NCI-H128 (cell line): ENCODE data around the gene HS6ST3.

ENCODE experiments used
- DNase-seq: peaks from one replicate; lab custom pipeline; 2025; ENCODE audit not compliant: unreplicated experiment; lab: John Stamatoyannopoulos, UW

HS6ST3 gene

GRCh38 chr13:96819375-96819774 is 729.5 kb downstream of the HS6ST3 start:
- no peak for DNase-seq

GRCh38 chr13:96821381-96821780 is 731.5 kb downstream of the HS6ST3 start:
- no peak for DNase-seq

DNA sequence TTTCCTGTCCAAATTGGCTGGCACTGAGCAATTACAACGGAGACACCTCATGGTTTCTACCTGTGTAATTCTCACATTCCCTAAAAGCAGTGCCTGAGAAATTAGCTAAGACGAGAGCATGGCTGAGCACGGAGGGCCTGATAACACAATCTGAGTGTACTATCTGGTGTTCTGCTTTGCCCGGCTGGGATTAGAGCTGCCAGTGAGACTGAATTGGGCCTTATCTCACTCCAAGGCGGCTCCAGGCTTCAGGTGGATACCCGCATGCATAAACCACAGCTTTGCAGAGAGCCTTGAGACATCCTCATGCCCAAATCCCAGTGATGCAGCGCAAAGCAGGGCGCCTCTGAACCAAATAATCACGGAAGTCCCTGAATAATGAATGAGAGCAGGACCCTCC is 732.1 kb downstream of the HS6ST3 start:
- DNase-seq, result no peak

DNA sequence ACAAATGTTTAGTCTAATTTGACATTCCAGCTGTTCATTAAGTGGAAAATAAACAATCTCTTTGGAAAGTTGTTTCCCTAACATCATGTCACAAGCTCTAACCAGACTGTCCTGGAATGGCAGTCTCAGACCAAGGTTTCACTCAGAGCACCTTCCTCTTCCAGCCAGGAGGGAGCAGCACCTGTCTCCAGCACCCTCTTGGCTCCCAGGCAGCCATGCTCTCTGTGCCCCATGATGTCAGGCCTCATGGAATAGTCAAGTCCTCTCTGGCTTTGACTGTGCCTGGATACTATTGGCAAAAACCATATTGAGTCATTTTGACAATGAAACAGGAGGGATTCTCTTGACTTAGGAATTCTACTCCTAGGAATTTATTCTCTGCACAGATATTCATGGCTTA is 733.0 kb downstream of the HS6ST3 start:
- no peak for DNase-seq

DNA sequence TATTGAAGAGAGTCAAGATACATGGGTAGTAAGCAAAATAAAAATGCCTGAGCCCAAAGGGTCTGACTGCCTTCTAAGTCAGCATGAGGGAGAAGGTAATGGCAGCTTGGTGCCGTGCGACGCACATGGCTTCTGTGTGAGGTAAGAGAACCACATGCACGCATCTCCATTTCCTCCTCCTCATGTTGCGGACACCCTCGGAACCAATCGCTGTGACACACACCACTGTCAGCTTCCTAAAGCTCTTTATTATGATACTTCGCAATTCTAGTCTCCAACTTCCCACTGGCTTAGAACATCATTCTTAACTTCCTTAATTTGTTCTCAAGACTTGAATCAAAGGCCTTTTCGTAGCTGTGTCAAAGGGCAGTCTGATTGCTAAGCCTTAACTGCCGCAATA is 734.2 kb downstream of the HS6ST3 start:
- DNase-seq, result no peak

DNA sequence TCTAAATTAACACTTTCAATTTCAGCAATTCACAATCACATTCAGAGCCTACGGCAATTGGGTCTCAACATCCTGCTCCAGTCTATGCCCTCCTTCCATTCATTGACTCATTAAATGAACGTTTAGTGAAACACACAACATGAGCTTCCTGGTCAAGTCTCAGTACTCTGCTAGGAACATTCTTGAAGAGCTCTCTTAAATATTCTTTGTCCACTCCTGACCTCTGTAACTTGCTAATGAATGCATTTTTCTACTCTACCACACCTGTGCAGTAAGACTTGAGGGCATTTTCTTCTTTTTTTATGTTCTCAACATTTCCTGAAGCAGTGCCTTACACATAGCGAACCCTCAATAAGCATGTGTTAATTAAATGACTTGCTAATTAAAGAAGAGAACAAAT is 735.7 kb downstream of the HS6ST3 start:
- no peak for DNase-seq

DNA sequence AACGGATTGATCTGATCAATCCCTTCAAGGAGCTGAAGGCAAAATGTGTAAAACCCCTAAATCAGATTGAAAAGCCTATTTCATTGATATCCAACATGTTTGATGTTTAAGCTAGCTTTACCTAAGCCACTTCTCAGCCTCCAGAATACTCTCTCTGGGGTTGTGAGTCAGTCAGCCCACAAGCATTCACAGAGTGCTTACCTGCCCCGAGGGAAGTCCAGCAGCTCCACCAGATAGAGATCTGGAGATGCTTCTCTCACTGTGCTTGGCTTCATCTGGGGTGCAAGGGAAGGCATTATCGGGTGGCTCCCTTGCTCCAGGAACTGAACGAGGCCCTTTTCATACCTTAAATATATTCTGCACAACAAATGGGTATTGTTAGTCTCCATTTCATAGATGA is 744.7 kb downstream of the HS6ST3 start:
- no peak for DNase-seq

DNA sequence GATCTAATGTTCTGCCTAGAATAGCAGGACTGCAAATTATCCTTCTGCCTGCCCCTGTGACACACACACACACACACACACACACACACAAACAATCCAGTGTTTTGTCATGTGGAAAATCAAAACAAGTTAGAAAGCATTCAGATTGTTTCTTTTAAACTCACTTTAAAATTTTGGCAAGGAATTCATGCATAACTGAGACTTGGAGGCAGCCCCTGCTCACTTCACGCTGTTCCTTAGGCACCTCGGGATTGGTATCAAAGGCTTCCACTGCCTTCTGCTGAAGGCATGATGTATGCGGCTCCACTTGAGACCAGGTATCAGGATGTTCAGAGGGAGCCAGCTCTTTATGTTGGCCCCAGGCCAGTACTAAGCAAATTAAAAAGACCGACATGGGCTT is 745.6 kb downstream of the HS6ST3 start:
- DNase-seq, result peak; percentile 14

GRCh38 chr13:96836733-96837132 is 746.8 kb downstream of the HS6ST3 start:
- no peak for DNase-seq

DNA sequence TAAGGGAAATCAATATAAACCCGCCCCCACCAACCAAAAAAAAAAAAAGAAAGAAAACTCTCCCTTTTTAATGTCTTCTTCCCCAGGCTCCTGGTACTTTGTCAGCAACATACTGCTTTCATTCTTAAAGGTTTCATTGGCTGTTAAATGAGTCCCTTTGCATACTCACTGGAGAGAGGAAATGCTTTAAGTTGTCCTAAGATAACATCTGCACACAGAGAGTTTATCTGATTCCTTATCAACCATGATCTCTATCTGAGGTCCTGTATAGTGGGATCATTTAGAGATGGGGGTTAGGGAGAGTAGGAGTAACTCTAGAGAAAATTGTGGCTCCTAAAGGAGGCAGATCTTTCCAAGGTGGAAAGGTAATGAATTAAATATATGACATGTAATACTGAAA is 747.9 kb downstream of the HS6ST3 start:
- no peak for DNase-seq

DNA sequence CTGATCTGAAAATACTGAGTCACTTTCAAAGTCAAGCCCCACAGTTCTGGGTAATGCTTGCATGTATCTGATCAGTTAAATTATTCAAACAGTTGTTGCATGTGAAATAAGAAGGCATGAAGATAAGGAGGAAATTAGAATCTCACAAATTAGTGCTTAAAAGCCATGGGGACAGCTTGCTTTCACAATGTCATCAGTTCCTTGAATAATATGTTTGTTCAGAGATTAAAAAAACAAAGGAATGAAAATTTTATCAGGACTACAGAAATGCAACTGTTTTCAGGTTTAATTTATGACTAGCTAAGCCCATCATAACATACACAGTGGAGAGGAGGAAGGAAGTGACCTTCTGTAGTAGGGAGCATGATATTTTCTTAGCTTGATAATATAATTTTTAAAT is 754.3 kb downstream of the HS6ST3 start:
- DNase-seq, result no peak

GRCh38 chr13:96844616-96845015 is 754.7 kb downstream of the HS6ST3 start:
- no peak for DNase-seq

- DNase-seq, result no peak
These were observed 758.4 kb downstream of the HS6ST3 start for GRCh38 chr13:96848286-96848685.

- no peak for DNase-seq
These were observed 759.2 kb downstream of the HS6ST3 start for GRCh38 chr13:96849091-96849490.

GRCh38 chr13:96850538-96851145 is 760.7 kb downstream of the HS6ST3 start:
- no peak for DNase-seq

- no peak for DNase-seq
These were observed 762.0 kb downstream of the HS6ST3 start for GRCh38 chr13:96851856-96852445.

DNA sequence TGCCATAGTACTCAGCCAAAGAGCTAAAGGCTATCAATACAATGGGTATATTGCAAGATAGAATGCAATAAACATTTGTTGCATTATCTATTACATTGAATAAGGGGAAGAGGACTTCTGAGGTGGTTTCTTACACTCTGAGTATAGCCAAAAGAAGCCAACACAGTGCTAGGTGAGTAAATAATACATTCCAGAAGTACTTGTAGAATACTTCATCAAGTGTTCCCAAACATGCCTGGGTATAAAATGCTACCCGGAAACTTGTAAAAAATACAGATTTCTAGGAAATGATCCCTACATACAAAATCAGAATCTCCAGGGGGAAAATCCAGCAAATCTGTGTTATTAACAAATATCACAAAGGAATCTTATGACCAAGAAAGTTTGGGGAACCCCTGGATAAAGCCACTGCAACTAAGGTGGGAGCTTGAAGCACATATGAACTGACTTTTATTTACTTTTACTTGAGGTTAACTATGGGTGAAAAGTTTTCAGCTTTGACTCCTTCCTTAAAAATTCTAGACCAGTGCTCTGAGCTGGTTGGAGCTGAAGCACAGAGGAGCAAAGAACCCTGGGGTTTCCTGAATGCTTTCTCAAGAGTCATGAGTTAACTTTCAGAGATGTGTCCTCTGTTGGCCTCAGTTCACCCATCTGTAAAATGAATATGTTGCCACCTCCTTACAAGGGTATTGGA is 768.4 kb downstream of the HS6ST3 start:
- DNase-seq, result no peak

- no peak for DNase-seq
These were observed 771.0 kb downstream of the HS6ST3 start for GRCh38 chr13:96860882-96861281.

GRCh38 chr13:96862093-96862492 is 772.2 kb downstream of the HS6ST3 start:
- no peak for DNase-seq

GRCh38 chr13:96862999-96863398 is 773.1 kb downstream of the HS6ST3 start:
- DNase-seq, result no peak

DNA sequence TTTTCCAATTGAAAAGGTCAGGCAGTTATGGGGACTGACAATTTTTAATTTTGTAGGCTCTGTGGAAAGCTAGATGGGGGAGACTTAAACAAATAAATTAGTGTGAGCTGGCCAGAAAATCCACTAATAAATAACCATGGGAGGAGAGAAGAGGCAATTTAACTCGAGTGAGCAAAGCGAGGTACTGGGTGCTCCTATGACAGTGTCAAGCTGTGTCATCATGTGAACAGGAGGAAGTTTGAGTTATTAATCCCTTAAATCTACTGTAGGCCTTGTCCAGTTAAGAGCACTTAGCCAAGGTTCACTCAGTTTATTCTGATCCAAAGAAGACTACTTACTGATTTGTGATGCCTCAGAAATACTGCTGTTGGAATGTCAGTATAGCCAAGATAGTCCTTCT is 781.6 kb downstream of the HS6ST3 start:
- DNase-seq, result no peak

- DNase-seq, result no peak
These were observed 790.5 kb downstream of the HS6ST3 start for GRCh38 chr13:96880419-96880818.
